ACC112 (cell line): Measurements from ENCODE around the gene DRC3.
A peak's percentile ranks its signal among the peaks of the same experiment; 100 is the strongest.

ENCODE experiments used
- H2AFZ ChIP-seq: fragments of 200-600 bp; sonication (generic); one replicate; pipeline ENCODE4 v1.6.0; 2017; ENCODE audit warnings: antibody characterized with exemption, low read length; ENCODE audit not compliant: unreplicated experiment
- H3K27ac ChIP-seq: fragments of 200-600 bp; sonication (generic); 2 replicates; pipeline ENCODE4 v1.5.1; 2014; ENCODE audit warnings: low read depth, mild to moderate bottlenecking, antibody characterized with exemption, low read length, moderate library complexity
- H3K27me3 ChIP-seq: fragments of 200-600 bp; sonication (generic); 2 replicates; pipeline ENCODE4 v1.6.1; 2014; ENCODE audit warnings: mild to moderate bottlenecking, antibody characterized with exemption, low read length, moderate library complexity, mixed read lengths; ENCODE audit not compliant: insufficient read depth
- H3K36me3 ChIP-seq: fragments of 200-600 bp; sonication (generic); 2 replicates; pipeline ENCODE4 v1.6.1; 2016; ENCODE audit warnings: mild to moderate bottlenecking, antibody characterized with exemption, low read length, moderate library complexity, mixed read lengths; ENCODE audit not compliant: insufficient read depth
- H3K4me1 ChIP-seq: fragments of 200-600 bp; sonication (generic); one replicate; pipeline ENCODE4 v1.6.1; 2016; ENCODE audit warnings: low read length, mixed read lengths; ENCODE audit not compliant: insufficient read depth, unreplicated experiment, control insufficient read depth
- H3K4me3 ChIP-seq: fragments of 200-600 bp; sonication (generic); 2 replicates; pipeline ENCODE4 v1.5.1; 2014; ENCODE audit warnings: mild to moderate bottlenecking, low read depth, low read length
- H3K79me2 ChIP-seq: fragments of 200-600 bp; sonication (generic); one replicate; pipeline ENCODE4 v1.6.0; 2016; ENCODE audit warnings: low read length; ENCODE audit not compliant: control insufficient read depth, unreplicated experiment, insufficient read depth

The DRC3 gene

GRCh38 chr17:18037486-18037885, 64.8 kb downstream of the DRC3 start:
- Histone ChIP-seq H2AFZ (no peak overlapping the region), H3K27me3 (no peaks in the 10 kb centered on the region), H3K27ac (no peak overlapping the region), H3K36me3 (no peaks in the 10 kb centered on the region), H3K79me2 (peaks cover 35% of the 10 kb centered on the region), H3K4me1 (peaks cover 37% of the 10 kb centered on the region), H3K4me3 (peak overlapping the region; percentile 90)

DNA sequence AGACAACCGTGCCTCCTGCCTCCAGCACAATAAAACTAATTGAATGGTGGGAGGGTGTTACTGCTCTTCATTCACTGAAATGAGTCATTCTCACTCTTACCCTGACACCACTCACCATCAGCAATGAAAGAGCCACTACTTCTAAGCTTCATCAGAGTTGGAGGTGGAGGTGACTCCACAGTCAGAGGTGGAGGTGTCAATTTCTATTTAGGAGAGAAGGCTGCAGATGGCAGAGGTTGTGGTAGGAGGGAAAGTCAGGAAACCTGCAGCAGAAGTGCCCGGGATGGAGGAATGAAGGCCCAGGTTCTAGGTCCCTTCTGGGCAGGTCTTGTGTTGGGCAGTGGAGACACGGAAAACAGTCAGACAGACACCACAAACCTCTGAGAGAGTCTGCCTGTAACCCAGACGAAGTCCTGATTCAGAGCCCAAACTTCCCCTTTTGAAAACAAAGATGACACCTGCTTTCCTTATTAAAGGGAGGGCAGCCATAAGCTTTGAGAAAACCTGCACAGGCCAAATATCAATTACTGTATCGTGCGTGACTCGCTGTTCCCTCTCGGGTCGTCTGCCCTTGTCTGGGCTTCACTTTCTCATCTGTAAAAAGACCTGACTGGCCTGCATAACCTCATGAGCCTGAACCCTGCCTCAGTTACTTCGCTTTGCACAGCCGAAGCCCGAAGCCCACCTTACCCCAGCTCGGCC, 65.6 kb downstream of the DRC3 start:
- Histone ChIP-seq H2AFZ (peak overlapping the region; percentile 69), H3K4me1 (peaks cover 35% of the 10 kb centered on the region)

DNA sequence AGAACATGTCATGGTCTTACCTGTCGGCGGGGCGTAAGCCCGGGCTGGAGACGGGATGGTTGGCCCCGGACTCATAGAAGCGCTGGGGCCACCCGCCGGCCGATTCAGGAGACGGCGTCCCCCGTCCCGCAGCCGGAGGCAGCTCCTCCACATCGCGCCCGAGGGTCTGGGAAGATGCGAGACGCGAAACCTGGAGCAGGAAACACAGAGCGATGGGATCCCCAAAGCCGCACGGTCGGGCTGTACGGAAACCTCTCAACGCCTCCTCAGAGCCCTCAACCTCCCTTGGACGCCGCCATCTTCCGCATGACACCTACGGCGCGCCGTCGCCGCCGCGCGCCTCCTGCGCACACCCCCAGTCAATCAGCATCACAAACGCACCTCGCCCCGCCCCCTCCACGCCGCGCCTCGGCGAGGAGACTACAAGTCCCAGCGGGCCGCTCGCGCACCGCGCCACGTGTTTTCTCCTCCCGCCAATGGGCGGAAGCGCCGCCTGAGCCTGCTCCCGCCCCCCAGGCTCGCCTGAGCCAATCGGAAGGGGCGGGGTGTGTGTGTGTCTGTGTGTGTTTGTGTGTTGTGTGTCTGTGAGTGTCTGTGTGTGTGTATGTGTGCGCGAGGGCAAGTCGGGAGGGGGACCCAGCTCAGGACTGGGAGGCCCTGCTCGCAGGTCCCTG, 66.3 kb downstream of the DRC3 start, which contains the start of the genes ATPAF2 and GID4:
Gene ATPAF2, minus strand, starts transcription at position 308 of the 674 bp plus-strand sequence. Its CDS starts 155 bp downstream, at position 153.
Gene GID4, plus strand, starts transcription at position 548 of the 674 bp plus-strand sequence. Its CDS starts 57 bp downstream, at position 605.
- Histone ChIP-seq H3K36me3 (no peaks in the 10 kb centered on the region), H3K27me3 (no peaks in the 10 kb centered on the region), H3K27ac (no peak within 1 kb of the TSS), H3K4me3 (peak within 1 kb of the TSS; percentile 90), H2AFZ (peak within 1 kb of the TSS; percentile 76), H3K4me1 (peaks cover 34% of the 10 kb centered on the region), H3K79me2 (peaks cover 32% of the 10 kb centered on the region)

More for the DNA sequence above, 65.6 kb downstream of the DRC3 start:
- Histone ChIP-seq H3K4me3 (peak overlapping the region; percentile 90), H3K36me3 (no peaks in the 10 kb centered on the region), H3K79me2 (peaks cover 35% of the 10 kb centered on the region), H3K27me3 (no peaks in the 10 kb centered on the region), H3K27ac (no peak overlapping the region)

DNA sequence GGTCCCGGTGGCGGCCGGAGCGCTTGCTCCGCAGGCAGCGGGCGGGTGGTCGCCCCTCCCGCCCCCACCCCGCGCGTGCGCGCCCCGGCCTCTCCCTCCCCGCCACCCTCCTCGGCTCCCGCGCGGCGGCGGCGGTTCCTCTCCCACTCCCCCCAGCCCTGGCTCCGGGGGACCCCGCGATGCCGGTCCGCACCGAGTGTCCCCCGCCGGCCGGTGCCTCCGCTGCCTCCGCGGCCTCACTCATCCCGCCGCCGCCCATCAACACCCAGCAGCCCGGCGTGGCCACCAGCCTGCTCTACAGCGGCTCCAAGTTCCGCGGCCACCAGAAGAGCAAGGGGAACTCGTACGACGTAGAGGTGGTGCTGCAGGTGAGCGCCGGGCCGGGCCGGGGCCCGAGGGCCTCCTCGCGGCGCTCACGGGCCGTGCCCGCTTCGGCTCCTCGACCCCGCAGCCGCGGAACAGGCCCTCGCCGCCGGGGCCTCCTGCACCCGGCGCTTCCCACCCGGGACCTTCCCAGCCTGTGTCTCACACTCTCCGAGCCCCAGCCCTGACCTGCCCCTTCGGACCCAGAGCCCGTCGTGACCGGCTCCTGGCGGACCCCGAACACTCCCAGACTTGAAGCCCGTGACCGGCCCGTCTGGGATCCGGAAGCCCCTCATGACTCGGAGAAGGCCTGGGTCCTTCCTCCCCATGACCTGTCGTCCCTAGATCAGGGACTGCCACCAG, 67.0 kb downstream of the DRC3 start:
- Histone ChIP-seq H3K36me3 (no peaks in the 10 kb centered on the region), H3K27ac (no peak overlapping the region), H3K79me2 (peaks cover 29% of the 10 kb centered on the region), H3K27me3 (no peaks in the 10 kb centered on the region), H2AFZ (peak overlapping the region; percentile 76), H3K4me1 (peaks cover 34% of the 10 kb centered on the region), H3K4me3 (peak overlapping the region; percentile 90)

GRCh38 chr17:18040261-18040858, 67.7 kb downstream of the DRC3 start:
- no peaks in the 10 kb centered on the region for H3K27me3 ChIP-seq
- H3K4me1 ChIP-seq = peaks cover 34% of the 10 kb centered on the region
- peak overlapping the region; percentile 90 for H3K4me3 ChIP-seq
- H3K36me3 ChIP-seq = no peaks in the 10 kb centered on the region
- peaks cover 29% of the 10 kb centered on the region for H3K79me2 ChIP-seq
- H3K27ac ChIP-seq = no peak overlapping the region
- peak overlapping the region; percentile 76 for H2AFZ ChIP-seq

- Histone ChIP-seq H3K27me3 (no peaks in the 10 kb centered on the region), H2AFZ (no peak overlapping the region), H3K27ac (no peak overlapping the region), H3K4me3 (0 out of 2 replicates have a peak overlapping the region, but pooled peaks have one; percentile 90), H3K79me2 (peaks cover 29% of the 10 kb centered on the region), H3K4me1 (peaks cover 34% of the 10 kb centered on the region), H3K36me3 (no peaks in the 10 kb centered on the region)
Observed at GRCh38 chr17:18041776-18042175, 69.1 kb downstream of the DRC3 start.

DNA sequence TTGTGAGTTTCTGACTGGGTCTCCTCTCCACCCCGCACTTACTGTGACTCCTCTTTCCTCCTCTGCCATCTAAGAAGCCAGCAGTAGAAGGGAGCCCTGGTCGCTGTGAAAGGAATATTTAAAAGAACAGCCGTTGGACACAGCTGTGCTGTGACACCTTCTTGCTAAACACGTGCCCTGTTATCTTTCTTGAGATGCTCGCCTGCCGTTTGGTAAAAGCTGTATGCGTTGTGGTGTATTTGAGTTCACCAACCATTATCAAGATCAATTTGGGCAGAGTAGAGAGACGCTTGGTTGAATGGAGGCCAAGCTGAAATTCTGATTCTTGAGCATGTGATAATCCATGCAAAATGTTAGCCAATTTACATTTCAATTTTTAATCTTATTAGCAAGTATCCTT, 70.3 kb downstream of the DRC3 start:
- Histone ChIP-seq H3K36me3 (no peaks in the 10 kb centered on the region), H3K4me3 (no peak overlapping the region), H3K4me1 (peaks cover 28% of the 10 kb centered on the region), H2AFZ (no peak overlapping the region), H3K27me3 (no peaks in the 10 kb centered on the region), H3K79me2 (peaks cover 20% of the 10 kb centered on the region), H3K27ac (no peak overlapping the region)

DNA sequence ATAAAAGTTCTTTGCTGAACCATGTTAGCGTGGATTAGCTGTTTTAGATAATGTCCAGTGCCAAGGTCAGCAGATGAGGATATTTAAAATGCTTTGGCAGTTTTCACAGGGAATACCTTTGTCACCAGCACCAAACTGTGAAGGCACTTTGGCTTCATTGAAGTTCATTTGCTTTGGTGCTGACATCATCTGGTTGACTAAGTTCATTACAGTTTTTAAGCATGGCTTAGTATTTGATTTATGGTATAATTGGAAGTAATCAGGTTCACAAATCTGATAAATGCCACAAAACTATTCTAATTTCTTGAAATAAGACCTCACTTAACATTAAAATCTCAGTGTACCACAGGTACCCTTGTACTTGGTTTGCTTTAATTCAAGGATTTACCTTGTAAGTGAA, 70.8 kb downstream of the DRC3 start:
- no peak overlapping the region for H3K4me3 ChIP-seq
- H3K36me3 ChIP-seq = no peaks in the 10 kb centered on the region
- H3K4me1 ChIP-seq = peaks cover 24% of the 10 kb centered on the region
- no peaks in the 10 kb centered on the region for H3K27me3 ChIP-seq
- no peak overlapping the region for H3K27ac ChIP-seq
- peaks cover 16% of the 10 kb centered on the region for H3K79me2 ChIP-seq
- no peak overlapping the region for H2AFZ ChIP-seq

GRCh38 chr17:18044609-18045008, 71.9 kb downstream of the DRC3 start:
- peaks cover 24% of the 10 kb centered on the region for H3K4me1 ChIP-seq
- peaks cover 16% of the 10 kb centered on the region for H3K79me2 ChIP-seq
- H2AFZ ChIP-seq = no peak overlapping the region
- no peaks in the 10 kb centered on the region for H3K36me3 ChIP-seq
- no peak overlapping the region for H3K4me3 ChIP-seq
- H3K27me3 ChIP-seq = no peaks in the 10 kb centered on the region
- H3K27ac ChIP-seq = no peak overlapping the region

GRCh38 chr17:18045691-18046350, 73.2 kb downstream of the DRC3 start:
- Histone ChIP-seq H3K79me2 (peaks cover 11% of the 10 kb centered on the region), H3K4me1 (peaks cover 17% of the 10 kb centered on the region), H3K27me3 (no peaks in the 10 kb centered on the region), H2AFZ (no peak overlapping the region), H3K4me3 (no peak overlapping the region), H3K36me3 (no peaks in the 10 kb centered on the region), H3K27ac (no peak overlapping the region)
